Kidney capillary endothelial cell (primary cell): Measurements from ENCODE around the gene PRR33.

ENCODE experiments used
- DNase-seq: peaks from one replicate; pipeline ENCODE4 v3.0.0-alpha.2; 2018; ENCODE audit warnings: low spot score

Gene PRR33

GRCh38 chr11:1916132-1916985 lies 24.7 kb upstream of the PRR33 start:
- no peak for DNase-seq

GRCh38 chr11:1915795-1916131 lies 24.1 kb upstream of the PRR33 start:
- no peak for DNase-seq

DNA sequence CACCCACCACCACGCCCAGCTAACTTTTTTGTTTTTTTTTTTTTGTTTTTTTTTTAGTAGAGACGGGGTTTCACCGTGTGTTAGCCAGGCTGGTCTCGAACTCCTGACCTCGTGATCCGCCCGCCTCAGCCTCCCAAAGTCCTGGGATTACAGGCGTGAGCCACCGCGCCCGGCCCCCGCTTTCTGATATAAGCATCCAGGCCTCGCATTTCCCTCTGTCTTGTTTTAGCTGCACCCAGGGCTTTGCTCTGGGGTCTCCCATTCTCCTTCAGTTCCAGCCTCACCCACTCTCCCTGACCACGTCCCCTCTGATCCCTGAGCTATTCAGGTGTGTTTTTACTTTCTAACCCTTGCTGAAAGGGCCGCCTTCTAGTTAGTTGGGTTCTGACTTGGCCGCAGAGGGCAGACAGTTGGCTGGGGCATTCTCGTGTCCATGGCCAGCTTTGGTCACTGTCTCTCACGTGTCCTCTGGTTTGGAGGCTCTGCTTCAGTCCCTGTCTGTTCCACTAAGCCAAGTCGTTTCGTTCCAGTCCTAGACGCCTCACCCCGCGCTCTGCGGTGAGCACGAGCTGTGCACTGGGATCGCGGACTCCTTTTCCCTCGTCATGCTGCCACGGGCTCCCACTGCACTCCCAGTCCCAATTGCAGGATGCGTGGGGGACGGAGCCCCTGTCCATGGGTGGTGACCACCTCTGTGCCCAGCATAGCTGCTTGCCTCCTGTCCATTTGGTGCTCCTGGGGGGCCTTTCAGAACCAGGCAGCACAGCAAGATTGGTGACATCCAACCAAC lies 21.8 kb upstream of the PRR33 start:
- no peak for DNase-seq

GRCh38 chr11:1912289-1912878 lies 20.7 kb upstream of the PRR33 start:
- no peak for DNase-seq

DNA sequence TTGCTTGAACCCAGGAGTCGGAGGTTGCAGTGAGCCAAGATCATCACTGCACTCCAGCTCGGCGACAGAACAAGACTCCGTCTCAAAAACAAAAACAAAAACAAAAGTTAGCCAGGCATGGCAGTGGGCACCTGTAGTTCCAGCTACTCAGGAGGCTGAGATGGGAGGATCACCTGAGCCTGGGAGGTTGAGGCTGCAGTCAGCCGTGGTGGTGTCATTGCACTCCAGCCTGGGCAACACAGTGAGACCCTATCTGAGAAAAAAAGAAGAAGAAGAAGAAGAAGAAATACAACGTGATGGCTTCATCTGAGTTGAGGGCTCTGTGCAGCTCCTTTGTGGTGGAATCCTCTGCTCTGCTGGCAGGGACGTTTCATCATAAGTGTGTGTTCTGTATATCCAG lies 17.8 kb upstream of the PRR33 start:
- DNase-seq: no peak

DNA sequence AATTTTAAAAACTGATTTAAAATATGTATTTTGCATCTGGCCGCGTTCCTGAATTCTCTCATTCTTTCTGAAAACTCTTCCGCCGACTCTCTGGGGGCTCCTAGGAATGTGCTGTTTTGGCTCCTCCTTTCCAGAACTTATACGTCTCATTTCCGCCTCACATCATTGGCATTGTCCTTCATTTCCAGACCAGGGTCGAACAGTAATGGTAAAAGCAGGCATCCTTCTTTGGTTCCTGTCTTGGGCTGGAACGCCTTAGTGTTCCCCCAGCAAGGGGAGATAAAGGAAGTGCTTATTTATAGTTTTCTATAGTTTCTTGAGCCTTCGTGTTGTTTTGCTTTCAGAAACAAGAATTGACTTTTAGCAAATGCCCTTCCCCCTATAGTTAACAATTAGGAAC lies 16.9 kb upstream of the PRR33 start:
- peak; percentile 94 for DNase-seq

DNA sequence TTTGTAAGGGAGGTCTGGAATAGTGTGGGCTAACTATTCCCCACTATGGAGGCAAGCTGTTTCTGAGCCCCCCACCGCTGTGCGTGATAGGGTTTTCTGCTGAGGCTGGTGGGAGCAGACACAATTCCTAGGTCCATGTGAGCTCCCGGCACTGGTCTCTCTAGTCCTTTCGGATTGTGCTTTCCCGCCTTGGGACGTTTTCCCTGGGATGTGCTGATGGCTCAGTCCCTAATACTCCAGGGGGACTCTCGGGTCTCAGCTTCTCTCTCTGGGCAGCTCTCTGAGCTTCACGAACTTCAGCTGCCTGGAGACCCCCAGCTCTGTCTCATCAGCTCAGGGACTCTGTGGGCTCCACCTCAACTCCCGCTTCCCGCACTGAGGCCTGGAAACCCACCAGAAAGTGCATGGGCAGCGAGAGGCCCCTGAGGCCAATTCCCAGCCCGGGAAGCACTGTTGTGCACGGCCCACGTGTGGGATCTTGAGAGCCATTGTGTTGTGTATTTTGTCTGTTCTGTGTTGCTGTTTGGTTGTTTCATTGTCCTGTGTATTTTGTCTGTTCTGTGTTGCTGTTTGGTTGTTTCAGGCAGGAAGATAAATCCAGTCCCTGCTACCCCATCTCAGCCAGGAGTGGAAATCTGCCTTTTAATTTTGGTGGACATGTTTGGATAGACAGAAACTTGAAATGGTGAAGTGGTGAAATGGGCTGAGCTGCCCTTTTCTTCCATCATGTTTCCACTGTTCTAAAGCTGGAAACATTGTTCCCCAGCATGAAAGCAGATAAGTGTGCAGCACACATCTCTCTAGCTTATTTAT lies 15.1 kb upstream of the PRR33 start:
- no peak for DNase-seq

DNA sequence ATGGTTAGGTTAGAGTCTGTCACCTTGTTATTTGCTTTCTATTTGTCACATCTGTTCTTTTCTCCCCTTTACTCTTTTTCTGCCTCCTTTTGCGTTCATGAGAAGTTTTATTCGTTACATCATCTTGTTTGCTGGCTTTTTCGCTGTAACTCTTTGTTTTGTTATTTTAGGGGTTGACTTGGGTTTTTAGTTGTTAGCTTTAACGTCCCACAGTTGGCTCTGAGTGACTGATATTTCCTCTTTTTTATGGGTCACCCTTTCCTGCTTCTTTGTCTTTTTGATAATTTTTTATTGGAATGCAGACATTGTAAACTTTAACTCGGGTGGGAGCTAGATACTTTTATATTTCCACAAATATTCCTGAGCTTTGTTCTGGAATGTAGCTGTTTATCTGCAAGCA lies 14.5 kb upstream of the PRR33 start:
- peak; percentile 50 for DNase-seq

DNA sequence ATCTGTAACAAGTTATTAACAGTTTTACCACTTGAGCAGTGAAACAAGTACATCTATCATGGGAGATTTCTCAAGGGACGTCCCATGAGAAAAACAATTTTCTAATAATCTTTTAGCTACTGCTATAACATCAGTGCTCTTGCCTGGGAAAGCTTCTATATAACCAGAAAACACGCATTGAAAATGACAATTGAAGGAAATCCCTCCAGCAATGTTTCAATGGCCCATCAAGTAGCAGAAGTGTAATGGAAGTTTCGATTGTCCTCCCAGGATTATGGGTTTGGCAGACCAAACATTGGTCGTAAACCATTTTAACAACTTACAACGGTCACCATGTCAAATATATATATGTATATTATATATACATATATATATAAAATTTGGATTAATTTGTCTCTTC lies 8.0 kb upstream of the PRR33 start:
- DNase-seq: no peak

DNA sequence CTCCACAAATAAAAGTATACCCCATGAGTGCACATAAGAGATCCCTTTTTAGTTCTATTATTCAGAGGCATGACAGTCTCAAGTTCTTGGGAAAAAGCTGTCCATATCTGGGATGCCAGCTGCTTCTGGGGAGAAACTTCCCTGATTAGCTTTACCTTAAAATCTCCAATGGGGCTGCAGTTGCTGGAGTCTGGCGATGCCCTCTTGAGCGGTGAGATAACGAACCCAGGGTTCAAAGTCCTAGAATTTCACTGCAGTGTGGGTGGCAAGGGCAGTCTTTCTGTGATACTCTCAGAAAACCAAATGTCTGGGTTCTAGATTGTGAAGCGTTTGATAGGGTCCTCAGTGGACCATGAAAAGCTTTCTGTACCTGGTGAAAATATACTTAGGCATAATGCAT lies 7.4 kb upstream of the PRR33 start:
- DNase-seq: no peak

DNA sequence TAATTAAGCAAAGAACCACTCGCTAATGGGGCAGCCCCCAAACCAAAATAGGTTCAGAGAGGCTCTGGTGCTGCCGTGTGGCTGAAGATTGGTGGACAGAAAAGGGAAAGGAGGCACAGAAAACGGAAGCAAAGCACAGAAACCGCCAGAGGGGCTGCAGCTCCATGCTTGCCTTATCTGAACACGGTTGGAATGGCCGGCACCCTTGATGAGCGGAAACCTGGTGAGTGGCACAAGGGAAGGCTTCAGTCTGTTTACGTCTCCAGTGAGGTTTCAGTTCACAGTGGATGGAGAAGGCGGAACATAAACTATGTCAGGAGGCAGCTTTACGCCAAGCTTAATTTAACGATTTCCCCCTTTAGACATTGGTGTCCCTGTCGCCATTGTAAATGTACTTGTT lies 5.2 kb upstream of the PRR33 start:
- no peak for DNase-seq

GRCh38 chr11:1896468-1896867 lies 4.8 kb upstream of the PRR33 start:
- no peak for DNase-seq

- no peak for DNase-seq
Observed at GRCh38 chr11:1894759-1895158, 3.1 kb upstream of the PRR33 start.

DNA sequence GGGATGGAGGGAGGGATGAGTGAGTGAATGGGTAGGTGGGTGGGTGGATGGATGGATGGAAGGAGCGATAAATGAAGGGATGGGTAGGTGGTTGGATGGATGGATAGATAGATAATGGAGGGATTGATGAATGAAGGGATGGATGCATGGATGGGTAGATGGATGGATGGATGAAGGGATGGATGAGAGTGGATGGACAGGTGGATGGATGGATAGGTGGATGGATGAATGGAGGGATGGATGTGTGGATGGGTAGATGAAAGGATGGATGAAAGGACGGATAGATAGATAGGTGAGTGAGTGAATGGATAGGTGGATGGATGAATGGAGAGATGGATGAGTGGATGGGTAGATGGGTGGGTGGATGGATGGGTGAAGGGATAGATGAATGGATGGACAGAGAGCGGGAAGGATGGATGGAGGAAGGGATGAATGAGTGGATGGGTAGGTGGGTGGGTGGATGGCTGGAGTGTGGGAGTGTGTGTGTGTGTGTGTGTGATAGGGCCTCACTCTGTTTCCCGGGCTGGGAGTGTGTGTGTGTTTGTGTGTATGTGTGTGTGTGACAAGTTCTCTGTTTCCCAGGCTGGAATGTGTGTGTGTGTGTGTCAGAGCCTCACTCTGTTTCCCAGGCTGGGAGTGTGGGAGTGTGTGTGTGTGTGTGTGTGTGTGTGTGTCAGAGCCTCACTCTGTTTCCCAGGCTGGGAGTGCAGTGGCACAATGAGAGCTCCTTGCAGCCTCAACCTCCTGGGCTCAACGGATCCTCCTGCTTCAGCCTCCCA lies 2.1 kb upstream of the PRR33 start:
- DNase-seq: no peak

DNA sequence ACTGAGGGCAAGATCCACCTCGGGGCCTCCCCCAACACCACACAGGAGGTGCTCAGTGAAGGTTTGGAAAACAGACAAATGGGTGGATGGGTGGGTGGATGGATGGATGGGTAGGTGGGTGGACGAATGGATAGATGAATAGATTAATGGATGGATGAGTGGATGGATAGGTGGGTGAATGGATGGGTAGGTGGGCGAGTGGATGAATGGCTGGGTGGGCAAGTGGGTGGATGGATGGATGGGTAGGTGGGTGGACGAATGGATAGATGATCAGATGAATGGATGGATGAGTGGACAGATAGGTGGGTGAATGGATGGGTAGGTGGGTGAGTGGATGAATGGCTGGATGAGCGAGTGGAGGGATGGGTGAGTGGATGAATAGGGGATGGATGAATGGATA lies 863 bp upstream of the PRR33 start:
- DNase-seq: no peak

GRCh38 chr11:1892116-1892515 lies 421 bp upstream of the PRR33 start:
- no peak for DNase-seq

DNA sequence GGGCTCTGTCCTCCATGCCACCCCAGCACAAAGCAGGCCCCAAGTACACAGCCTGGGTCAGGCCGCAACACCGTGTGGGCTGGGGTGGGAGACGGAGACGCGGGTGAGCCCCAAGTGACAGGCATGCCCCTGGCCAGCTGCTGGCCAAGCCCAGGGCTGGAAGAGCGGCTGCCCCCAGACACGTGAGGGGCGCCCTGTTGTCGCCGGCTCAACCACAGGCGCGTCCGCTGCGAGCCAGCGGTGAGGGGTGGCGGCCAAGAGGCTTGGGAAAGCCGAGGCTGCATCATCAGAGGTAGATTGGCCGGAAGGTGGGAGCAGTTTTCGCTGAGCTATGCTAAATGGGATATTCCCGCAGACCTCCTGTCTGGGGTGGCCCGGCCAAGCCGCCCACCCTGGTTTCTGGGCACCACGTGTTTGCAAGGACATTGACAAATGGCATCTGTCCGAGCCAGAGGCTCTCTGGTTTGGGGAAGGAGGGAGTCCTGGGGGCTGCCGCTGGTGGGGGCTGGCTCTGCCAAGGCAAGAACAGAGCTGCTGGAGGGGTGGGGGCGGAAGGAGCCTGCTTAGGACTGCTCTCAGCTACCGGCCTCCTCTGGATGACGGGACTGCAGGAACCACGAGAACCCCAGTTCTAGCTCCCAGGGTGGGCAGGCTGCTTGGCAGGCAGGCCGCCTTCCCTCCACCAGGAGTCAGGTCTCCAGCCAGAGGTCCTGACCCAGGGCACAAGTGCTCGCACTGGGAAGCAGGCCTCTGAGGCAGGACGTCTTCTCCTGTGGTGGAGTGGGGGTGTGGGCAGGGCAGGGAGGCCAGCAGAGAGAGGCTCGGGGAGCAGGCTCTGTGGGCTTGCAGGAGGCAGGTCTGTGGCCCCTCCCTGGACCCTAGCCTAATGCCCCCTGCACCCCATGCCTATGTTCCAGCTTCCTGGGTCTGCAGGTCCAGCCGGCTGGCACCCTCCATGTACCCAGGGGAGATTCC lies 552 bp downstream of the PRR33 start:
- no peak for DNase-seq

GRCh38 chr11:1889941-1890855 lies 1.5 kb downstream of the PRR33 start:
- DNase-seq: no peak

DNA sequence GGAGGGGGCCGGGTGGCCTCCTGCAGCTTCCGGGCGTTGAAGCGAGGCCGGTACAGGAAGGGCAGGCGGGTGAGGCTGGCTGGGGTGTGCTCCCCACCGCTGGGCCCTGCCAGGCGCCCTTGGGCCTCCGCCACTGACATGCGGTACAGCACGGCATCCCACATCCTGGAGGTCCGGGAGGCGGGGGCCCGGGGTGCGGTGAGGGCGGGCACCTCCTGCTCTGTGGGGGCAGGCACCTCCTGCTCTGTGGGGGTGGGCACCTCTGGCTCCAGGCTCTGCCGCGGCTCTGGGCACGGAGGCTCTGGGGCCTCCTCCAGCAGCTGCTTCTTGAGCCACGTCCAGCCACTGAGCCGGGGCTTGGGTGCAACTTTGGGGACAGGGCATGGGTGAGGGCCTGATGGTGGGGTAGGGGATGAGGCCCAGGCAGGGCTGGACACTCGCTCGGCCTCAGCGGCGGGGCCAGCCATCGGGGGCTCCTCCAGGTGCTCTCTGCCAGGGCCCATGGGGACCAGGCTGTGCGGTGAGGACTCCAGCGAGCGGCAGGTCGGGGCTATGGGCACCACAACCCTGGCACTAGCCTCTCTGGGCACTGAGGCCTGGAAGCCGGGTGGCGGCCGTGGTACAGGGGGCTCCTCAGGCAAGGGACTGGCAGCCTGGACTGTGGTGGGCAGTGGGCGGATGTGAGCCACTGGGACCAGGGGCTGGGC lies 2.3 kb downstream of the PRR33 start:
- no peak for DNase-seq
